HT-29 (cell line): Measurements from ENCODE around the gene KCNG1. TPM values are rescaled to one million over a fixed set of nuclear protein-coding genes. Genes with fewer than 3 reads are reported as not detected.
"Not testable (repeated sequence)": the region's sequence is repeated elsewhere in the genome, so short reads cannot be mapped to it uniquely, and the experiment has no call there.

Experiments
- DNase-seq: peaks from one replicate; pipeline ENCODE4 v3.0.0-alpha.2; 2015; ENCODE audit warnings: low spot score
- total RNA-seq: library from RNA; depleted of rRNA; stranded (reverse); fragments of >200 nt; shearing (Covaris generic); gene quantifications from 2 replicates; pipeline ENCODE4 v1.2.3, GENCODE V29; 2014; rRNA removed

The KCNG1 gene, protein sequence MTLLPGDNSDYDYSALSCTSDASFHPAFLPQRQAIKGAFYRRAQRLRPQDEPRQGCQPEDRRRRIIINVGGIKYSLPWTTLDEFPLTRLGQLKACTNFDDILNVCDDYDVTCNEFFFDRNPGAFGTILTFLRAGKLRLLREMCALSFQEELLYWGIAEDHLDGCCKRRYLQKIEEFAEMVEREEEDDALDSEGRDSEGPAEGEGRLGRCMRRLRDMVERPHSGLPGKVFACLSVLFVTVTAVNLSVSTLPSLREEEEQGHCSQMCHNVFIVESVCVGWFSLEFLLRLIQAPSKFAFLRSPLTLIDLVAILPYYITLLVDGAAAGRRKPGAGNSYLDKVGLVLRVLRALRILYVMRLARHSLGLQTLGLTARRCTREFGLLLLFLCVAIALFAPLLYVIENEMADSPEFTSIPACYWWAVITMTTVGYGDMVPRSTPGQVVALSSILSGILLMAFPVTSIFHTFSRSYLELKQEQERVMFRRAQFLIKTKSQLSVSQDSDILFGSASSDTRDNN
- total RNA-seq: not detected in 2 replicates

DNA sequence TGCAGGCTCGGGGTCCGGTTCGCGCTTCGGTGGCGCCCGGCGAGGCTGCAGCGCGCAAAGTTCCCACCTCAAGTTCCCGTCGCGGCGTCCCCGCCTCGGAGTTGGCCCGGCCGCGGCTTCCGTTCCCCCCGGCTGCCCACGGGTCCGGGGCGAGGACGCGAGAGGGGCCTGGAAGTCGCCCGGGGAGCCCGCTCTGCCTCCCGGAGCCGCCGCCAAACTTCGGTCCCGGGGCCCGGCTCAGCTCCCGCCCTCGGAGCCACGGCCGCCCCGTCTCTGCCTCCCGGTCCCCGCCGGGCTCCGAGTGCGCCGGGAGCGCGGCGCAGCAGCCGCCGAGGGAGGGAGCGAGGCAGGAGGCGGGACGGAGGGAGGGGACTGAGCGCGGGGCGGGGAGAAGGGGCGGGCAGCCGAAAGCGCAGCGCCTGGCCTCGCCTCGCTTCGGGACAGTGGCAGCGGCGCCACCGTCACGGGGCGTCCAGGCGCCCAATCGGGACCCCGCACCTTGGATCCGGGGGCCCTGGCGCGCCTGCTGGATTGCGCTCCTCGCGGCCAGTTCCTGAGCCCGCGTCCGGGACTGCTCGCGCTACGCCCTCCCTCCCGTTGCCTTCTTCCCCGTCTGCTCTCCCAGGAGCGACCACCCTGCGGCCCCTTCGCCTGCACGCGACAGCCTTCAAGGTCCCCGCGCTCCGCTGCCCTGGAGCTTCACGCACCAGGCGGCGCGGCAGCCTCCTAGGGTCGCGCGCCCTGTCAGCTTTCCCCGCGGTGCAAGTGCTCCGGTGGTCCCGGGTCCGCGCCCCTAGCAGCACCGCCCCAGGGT lies at the start of gene KCNG1:
Gene KCNG1, minus strand, starts transcription at position 305 of the 814 bp plus-strand sequence. CDS start 12,769 bp downstream, outside the sequence.
- DNase-seq: no peak

DNA sequence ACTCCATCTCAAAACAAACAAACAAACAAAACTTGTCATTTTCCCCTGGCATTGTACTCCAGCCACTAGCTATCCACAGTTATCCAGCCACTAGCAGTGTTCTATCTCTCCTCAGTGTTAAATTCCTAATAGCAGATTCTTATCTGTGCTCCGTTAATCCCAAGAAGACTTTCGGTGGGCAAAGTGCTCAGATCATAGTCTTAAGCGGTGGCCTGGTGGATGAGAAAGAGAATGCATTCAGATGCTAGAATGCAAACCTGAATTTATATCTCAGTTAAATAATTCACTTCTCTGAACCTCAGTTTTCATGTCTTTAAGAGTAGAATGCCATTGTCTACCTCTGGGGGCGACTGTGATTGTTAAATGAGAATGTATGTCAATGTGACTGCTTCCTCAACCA lies 47.7 kb upstream of the KCNG1 start:
- DNase-seq: no peak

DNA sequence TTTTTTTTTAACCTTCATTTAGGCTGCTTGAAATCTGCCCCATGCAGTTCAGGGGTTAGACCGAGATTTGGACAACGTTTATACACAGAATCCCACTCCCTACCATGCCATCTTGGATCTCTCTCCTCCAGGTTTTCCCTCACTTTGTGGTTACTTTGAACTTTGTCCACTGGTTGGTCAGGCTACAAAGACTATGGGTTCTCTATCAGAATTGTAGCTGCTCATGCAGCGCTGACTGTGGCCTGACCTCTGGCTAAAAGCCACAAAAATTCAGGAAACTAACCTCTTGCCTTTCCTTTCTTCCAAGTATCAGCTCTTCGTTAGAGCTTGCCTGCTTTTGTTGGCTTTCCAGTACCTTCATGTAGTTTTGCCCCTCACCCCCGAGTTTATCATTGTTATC lies 44.9 kb upstream of the KCNG1 start:
- peak; percentile 36 for DNase-seq

DNA sequence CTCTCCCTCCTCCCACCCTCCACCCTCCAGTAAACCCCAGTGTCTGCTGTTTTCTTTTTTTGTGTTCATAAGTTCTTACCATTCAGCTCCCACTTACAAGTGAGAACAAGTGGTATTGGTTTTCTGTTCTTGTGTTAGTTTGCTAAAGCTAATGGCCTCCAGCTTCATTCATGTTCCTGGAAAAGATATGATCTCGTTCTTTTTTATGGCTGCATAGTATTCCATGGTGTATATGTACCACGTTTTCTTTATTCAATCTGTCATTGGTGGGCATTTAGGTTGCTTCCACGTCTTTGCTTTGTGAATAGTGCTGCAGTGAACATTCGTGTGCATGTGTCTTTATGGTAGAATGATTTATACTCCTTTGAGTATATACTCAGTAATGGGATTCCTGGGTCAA lies 42.7 kb upstream of the KCNG1 start:
- no peak for DNase-seq

DNA sequence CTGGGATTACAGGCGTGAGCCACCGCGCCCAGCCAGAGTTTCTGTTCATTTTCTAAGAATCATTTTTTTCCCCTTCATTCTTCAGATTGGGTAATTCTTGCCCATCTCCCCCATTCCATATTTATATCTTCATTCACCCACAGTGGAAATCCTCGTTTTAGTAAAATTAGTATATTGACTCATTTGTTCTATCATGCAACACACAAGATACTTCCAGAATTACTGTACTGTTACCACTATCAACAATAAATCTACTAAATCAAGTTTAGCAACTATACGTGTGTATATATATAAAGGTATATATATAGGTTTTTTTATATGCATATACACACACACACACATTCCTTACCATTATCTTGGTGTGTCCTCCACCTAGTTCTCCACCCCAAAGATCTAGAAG lies 41.2 kb upstream of the KCNG1 start:
- no peak for DNase-seq

DNA sequence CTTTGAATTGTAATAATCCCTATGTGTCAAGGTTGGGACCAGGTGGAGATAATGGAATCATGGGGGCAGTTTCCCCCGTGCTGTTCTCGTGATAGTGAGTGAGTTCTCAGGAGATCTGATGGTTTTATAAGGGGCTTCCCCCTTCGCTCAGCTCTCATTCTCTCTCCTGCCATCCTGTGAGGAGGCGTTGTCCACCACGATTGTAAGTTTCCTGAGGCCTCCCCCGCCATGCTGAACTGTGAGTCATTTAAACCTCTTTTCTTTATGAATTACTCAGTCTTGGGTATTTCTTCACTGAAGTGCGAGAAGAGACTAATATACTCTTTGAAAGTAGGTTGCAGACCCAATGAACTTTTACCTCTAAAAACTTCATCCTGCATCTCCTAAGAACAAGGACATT lies 39.2 kb upstream of the KCNG1 start:
- DNase-seq: no peak

DNA sequence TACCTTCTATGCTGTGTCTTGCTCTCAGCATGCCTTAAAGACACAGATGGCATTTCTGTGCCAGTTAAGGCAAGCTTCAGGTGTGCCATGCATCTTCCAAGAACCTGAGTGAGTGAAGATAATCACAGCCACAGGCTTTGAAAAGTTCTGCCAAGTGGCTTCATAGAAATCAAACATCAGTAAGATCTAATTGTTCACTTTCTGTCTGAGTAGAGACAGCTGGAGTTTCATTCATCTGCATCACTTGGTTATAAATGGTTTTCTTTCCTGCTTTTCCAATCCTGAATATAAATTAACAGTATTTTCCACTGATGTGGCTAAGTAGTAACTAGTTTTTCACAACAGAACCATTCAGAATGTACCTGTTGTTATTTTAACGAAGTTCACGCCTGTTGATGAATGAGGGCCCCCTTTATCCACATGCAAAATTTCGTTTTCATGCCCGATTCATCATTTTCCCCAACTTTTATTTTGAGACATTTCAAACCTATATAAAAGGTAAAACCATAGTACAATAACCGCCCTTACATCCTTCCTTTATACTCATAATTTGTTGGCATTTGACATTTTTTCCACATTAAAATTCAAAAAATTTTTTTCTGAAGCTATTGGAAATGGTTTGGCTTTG lies 38.6 kb upstream of the KCNG1 start:
- DNase-seq: no peak

DNA sequence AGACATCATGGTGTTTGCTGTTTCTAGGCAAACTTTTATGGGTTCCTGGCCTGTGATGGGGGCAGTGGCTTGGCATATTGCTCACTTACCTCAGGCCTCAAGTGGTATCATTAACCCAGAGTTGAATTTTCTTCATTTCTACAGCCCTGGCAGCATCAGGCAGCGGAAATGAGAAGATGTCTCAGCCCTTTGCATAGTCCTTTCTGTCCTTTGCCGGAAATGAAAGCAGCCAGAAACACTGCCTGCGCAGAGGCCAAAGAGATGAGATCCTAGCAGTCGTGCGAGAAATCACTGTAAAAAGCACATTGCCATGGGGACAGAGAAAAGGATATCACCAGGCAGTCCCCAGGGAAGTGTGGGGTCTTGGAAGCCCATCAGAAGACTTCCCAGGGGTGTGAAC lies 37.4 kb upstream of the KCNG1 start:
- DNase-seq: no peak

DNA sequence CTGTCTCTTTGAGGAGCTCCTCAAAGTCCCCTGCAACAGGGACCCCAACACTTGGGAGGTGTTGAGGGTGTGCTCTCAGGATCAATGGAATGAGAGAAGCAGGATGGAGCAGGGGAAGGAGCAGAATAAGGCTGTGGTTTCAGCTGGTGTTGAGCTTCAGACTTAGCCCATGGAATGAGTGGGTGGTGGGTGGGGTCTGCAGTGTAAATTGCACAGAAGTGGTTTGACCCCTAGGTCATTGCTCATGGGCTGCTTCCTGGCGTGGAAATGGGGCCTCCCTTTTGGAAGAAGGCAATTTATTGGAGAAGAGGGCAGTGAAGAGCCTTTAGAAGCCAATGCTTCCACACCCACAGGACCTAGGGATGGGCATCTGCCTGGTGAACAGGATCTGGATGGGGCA lies 37.0 kb upstream of the KCNG1 start:
- DNase-seq: no peak

DNA sequence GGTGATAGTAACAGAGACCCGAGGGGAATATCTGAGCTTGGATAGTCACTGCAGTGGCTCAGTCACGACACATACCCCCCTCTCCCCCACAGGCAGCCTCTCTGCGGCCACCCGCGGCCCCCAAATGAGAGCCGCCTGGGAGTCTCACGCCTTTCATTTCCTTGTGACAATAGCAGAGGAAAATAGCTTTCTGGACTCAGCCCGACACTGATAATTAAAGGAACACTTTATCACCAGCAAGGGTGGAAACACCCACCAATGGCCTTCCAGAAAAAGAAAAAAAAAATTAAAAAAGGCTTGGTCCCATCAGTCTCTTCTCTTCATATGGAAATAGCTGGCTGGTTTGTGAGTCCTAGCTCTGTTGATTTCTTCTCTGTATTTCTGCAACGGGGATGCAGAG lies 35.1 kb upstream of the KCNG1 start:
- no peak for DNase-seq

DNA sequence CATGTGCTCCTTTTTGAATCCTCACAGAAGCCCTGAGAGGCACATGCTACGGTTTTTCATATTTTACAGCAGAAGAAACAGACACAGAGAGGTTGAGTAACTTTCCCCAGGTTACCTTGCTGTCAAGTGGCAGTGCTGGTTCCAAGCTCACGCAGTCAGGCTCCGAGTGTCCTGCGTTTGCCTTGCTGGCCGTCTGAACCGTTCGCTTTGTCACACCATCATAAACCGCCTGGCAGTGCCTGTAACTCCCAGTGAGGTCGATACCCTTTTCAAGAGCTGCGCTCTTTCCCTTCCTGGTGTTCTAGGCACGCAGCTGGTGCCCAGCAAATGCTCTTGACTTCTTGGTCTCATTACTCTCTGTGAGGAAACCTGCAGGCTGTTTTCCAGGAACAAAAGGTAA lies 31.3 kb upstream of the KCNG1 start:
- DNase-seq: no peak

DNA sequence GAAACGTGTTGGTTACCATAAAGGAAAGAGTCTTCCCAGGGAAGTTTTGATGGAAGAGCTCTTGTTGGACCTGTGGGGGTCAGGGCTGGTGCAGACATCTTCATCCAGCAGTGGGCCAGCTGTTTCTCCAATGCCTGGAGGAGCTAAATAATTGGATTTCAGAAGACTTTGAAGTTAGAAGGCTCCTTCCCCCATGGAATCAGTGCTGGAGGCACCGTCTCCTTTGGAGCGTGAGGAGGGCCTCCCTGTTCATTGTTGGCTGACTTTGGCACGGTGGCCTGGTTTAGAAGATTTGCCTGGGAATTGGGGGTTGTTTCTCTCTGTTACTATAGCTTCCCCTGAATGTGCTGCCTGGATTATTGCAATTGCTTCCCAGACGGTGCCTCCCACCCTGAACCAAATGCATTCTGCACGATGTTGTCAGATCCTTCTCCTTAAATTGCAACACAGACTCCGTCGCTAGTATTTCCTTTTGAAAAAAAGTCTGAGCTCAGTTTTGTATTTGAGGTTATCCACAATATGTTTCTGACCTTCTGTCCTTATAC lies 27.7 kb upstream of the KCNG1 start:
- no peak for DNase-seq

DNA sequence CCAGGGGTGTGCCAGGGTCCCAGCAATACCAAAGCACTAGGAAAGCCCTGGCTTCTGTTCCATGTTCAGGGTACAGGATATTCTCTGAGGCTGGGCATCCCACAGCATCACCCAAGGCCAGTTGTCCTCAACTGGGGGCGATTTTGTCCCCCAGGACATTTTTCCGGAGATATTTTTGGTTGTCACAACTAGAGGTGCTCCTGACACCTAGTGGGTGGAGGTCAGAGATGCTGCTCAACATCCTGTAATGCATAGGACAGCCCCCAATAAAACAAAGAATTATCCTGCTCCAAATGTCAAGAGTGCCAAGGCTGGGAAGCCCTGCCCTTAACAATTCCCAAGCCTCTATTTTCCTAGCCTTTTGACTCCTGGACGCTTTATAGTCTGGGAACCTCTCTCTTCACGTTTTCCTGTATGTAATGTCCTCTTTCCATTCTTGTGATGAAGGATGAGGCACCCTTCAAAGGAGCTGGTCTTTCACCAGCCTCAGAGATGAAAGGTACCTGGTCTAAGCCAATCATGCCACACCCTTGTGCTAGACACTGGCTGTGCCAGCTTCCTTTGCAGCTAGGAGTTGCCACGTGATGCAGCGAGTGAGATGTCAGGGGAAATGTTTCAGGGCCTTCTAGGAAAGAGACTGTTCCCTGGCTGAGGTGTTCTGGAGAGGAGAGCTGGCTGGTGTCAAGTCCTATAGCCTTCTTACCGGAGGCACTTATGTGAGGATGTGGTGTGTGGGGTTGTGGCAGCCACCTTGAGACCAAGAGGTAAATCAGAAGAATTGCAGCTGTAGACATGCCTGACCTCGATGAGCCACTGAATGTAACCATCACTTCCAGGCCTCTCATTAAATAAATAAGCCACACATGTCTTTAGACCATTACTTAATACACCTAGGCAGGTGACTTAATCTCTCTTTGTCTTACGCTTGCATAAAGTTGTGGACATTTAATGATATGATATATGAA lies 23.4 kb upstream of the KCNG1 start:
- DNase-seq: no peak

DNA sequence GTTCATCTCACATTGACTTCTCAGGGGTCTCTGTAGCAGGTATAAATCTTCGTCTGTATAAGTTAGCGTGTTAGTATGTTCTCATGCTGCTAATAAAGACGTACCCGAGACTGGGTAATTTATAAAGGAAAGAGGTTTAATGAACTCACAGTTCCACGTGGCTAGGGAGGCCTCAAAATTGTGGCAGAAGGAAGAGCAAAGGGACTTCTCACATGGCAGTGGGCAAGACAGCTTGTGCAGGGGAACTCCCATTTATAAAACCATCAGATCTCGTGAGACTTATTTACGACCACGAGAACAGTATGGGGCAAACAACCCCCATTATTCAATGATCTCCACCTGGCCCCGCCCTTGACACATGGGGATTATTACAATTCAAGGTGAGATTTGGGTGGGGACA lies 22.6 kb upstream of the KCNG1 start:
- DNase-seq: not testable (repeated sequence)

DNA sequence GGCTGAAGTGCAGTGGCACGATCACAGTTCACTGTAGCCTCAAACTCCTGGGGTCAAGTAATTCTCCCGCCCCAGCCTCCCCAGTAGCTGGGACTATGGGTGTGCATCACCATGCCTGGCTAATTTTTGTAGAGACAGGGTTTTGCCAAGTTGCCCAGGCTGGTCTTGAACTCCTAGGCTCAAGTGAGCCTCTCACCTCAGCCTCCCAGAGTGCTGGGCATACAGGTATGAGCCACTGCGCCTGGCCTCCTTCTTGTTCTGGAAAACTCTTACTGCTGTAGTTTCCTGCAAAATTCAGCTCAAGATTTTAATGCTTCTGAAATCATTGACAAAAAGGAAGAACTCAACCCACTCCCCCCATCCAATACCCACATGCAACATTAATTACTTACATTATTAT lies 21.9 kb upstream of the KCNG1 start:
- DNase-seq: no peak

DNA sequence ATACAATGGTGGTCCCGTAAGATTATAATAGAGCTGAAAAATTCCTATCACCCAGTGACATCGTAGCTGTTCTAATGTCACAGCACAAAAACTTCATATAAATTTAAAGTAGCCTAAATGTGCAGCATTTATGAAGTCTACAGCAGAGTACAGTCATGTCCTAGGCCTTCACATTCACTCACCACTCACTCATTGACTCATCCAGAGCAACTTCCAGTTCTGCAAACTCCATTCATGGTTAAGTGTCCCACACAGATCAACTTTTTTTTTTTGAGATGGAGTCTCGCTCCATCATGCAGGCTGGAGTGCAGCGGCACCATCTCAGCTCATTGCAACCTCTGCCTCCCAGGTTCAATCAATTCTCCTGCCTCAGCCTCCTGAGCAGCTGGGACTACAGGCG lies 20.9 kb upstream of the KCNG1 start:
- DNase-seq: no peak

DNA sequence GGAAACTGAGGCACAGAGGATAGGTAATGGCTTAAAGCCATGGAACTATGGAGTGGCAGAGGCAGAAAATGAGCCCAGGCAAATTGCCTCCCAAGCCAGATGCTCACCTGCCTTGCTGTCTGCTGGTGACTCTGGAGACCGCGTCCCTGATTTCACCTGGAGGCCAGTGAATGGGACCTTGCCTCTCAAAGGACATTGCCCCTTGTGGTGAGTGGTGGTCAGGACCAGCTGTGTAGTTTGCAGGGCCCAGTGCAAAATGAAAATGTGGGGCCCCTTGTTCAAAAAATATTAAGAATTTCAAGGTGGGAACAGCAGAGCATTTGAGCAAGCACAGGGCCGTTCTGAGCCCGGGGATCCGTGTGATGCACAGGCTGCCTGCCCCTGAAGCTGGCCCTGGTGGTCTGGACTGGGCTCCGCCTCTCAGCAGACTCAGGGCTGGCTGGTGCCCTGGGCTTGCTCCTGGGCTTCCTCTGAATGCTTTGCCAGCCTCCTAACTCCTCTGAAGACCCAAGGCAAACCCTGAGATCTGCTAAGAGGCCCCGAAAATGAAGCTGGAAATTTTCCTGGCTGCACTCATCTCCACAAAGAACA lies 19.8 kb upstream of the KCNG1 start:
- peak; percentile 33 for DNase-seq

DNA sequence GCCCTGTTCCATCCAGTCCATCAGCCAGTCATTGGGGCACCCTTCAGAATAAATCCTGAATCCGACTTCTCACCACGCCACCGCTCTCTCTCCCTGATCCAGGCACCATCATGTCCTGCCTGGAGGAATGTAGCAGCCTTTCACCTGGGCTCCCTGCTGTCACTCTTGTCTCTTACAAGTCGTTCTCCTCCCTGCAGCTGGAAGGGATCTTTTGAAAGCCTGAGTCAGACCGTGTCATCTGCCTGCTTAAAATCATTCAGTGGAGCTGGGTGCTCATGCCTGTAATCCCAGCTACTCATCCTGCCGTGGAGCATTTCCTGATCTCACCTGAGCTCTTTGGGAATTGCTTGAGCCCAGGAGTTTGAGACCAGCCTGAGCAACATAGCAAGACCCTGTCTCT lies 19.2 kb upstream of the KCNG1 start:
- DNase-seq: no peak

DNA sequence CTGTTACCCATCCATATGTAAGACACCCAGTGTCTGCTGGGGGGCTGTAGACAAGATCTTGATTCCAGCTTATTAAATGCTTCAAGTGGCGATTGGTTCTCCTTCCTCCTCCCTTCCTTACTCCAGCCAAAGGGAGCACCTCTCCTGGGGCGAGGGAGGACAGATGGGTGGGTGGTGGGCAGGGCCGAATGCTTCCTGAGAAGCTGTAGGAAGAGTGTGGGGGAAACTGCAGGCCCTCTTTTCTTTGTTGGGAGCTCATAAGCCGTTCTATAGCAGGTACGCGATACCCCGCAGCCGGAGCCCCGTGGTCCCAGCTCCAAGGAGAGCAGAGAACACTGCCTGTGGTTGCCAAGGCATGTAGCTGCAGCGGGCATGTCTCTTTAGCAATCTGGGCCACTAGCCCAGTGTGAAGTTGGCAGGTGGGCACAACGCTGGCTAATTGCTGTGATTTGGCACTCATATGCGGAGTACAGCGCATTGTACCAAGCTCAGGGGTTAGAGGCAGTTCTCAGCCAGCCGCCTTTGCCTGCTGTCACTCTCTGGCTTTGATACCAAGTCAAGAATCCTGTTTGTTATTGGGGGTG lies 14.7 kb upstream of the KCNG1 start:
- DNase-seq: no peak
